ENCODE measurements around the gene DMRTB1. TPM values are rescaled to one million over a fixed set of nuclear protein-coding genes. Genes with fewer than 3 reads are reported as not detected.

DMRTB1 gene
- total RNA-seq, 1 experiment from 2014 or later = not detected

GRCh38 chr1:53482441-53483153 is 23.4 kb downstream of the DMRTB1 start:
- no peak for DNase-seq
- Mint-ChIP-seq H3K4me3 (ENCODE audit: low read depth, unreplicated experiment) (no peak overlapping the region), H3K27me3 (ENCODE audit: unreplicated experiment) (peaks cover 96% of the 10 kb centered on the region), H3K27ac (ENCODE audit: unreplicated experiment) (no peak overlapping the region), H3K36me3 (ENCODE audit: insufficient read depth, unreplicated experiment) (no peaks in the 10 kb centered on the region), H3K4me1 (ENCODE audit: low read depth, unreplicated experiment) (peaks cover under 1% of the 10 kb centered on the region), H3K9me3 (ENCODE audit: low read depth, unreplicated experiment) (no peaks in the 10 kb centered on the region)
- BruUV-seq (replicated peaks) = no TSS peak
- CTCF ChIA-PET = no interaction called here
- no peak for TF ChIP-seq CTCF (IDR thresholded peaks at IDR 0.05; ENCODE audit: unreplicated experiment)
- intact Hi-C loops (cut with micrococcal nuclease; ENCODE audit: unreplicated experiment) = no loop called here

GRCh38 chr1:53483170-53483569 is 24.0 kb downstream of the DMRTB1 start:
- no peak overlapping the region for H3K4me3 Mint-ChIP-seq (ENCODE audit: low read depth, unreplicated experiment)
- no peak for DNase-seq
- peaks cover 6% of the 10 kb centered on the region for H3K4me1 Mint-ChIP-seq (ENCODE audit: low read depth, unreplicated experiment)

GRCh38 chr1:53483656-53484055 is 24.5 kb downstream of the DMRTB1 start:
- no peaks in the 10 kb centered on the region for H3K9me3 Mint-ChIP-seq (ENCODE audit: low read depth, unreplicated experiment)
- H3K27me3 Mint-ChIP-seq (ENCODE audit: unreplicated experiment) = peaks cover 96% of the 10 kb centered on the region
- H3K27ac Mint-ChIP-seq (ENCODE audit: unreplicated experiment) = no peak overlapping the region
- intact Hi-C loops (cut with micrococcal nuclease; ENCODE audit: unreplicated experiment) = loop anchor here (2.0 kb wide), 1 partner anchor 199 kb away; no protein-coding TSS in a partner anchor
- H3K4me1 Mint-ChIP-seq (ENCODE audit: low read depth, unreplicated experiment) = peaks cover 9% of the 10 kb centered on the region
- no TSS peak for BruUV-seq (replicated peaks)
- TF ChIP-seq CTCF (IDR thresholded peaks at IDR 0.05; ENCODE audit: unreplicated experiment) = no peak
- CTCF ChIA-PET = interaction anchor here (0.6 kb wide), 1 partner anchor 31 kb away, joined by 7 read pairs; no protein-coding TSS in a partner anchor
- H3K4me3 Mint-ChIP-seq (ENCODE audit: low read depth, unreplicated experiment) = no peak overlapping the region
- no peaks in the 10 kb centered on the region for H3K36me3 Mint-ChIP-seq (ENCODE audit: insufficient read depth, unreplicated experiment)
- no peak for DNase-seq

More at GRCh38 chr1:53483170-53483569, 24.0 kb downstream of the DMRTB1 start:
- peaks cover 96% of the 10 kb centered on the region for H3K27me3 Mint-ChIP-seq (ENCODE audit: unreplicated experiment)
- no peaks in the 10 kb centered on the region for H3K9me3 Mint-ChIP-seq (ENCODE audit: low read depth, unreplicated experiment)
- H3K36me3 Mint-ChIP-seq (ENCODE audit: insufficient read depth, unreplicated experiment) = no peaks in the 10 kb centered on the region
- CTCF ChIA-PET = no interaction called here
- no TSS peak for BruUV-seq (replicated peaks)
- intact Hi-C loops (cut with micrococcal nuclease; ENCODE audit: unreplicated experiment) = no loop called here
- H3K27ac Mint-ChIP-seq (ENCODE audit: unreplicated experiment) = no peak overlapping the region
- TF ChIP-seq CTCF (IDR thresholded peaks at IDR 0.05; ENCODE audit: unreplicated experiment) = no peak

GRCh38 chr1:53484705-53485477 is 25.7 kb downstream of the DMRTB1 start:
- Mint-ChIP-seq H3K27me3 (ENCODE audit: unreplicated experiment) (peaks cover 100% of the 10 kb centered on the region), H3K9me3 (ENCODE audit: low read depth, unreplicated experiment) (no peaks in the 10 kb centered on the region), H3K27ac (ENCODE audit: unreplicated experiment) (no peak overlapping the region), H3K4me3 (ENCODE audit: low read depth, unreplicated experiment) (no peak overlapping the region), H3K36me3 (ENCODE audit: insufficient read depth, unreplicated experiment) (no peaks in the 10 kb centered on the region), H3K4me1 (ENCODE audit: low read depth, unreplicated experiment) (peaks cover 9% of the 10 kb centered on the region)
- CTCF ChIA-PET = interaction anchor here (0.9 kb wide), 1 partner anchor 327 kb away, joined by 4 read pairs; no protein-coding TSS in a partner anchor
- no peak for DNase-seq
- intact Hi-C loops (cut with micrococcal nuclease; ENCODE audit: unreplicated experiment) = loop anchor here (1.0 to 2.0 kb wide), 2 partner anchors 198 to 269 kb away; no protein-coding TSS in a partner anchor
- no TSS peak for BruUV-seq (replicated peaks)
- TF ChIP-seq CTCF (IDR thresholded peaks at IDR 0.05; ENCODE audit: unreplicated experiment) = no peak

Data from Calu3 (cell line).